A549 (cell line): ENCODE measurements around the gene ELF4. TPM values are rescaled to one million over a fixed set of nuclear protein-coding genes. Genes with fewer than 3 reads are reported as not detected.

ENCODE experiments used
- ATAC-seq, 2 experiments: fragments of 200-7000 bp in 1 of 2; fragments of >200 bp in 1 of 2; cut with Nextera tagmentation in 1 of 2; cut with Tn5 transposase in 1 of 2; 3 replicates each; pipeline versions ENCODE4 v1.8.0 to v1.9.1; 2018 to 2020; ENCODE audit warnings: mild to moderate bottlenecking in 1 of 2, moderate library complexity in 1 of 2
- CTCF ChIA-PET: fragments of 300-600 bp; sonication (Branson Sonifier 250); formaldehyde crosslinking; extraction: SDS; loops from one replicate; lab custom pipeline; 2021; ENCODE audit warnings: antibody characterized with exemption, inconsistent platforms; lab: Yijun Ruan, JAX
- POLR2A ChIA-PET: fragments of 350-600 bp; formaldehyde crosslinking; extraction: SDS; loops from one replicate; lab custom pipeline; 2021; ENCODE audit warnings: antibody characterized with exemption, inconsistent platforms; lab: Yijun Ruan, JAX
- DNase-seq, 2 experiments: peaks; one replicate each; pipeline versions ENCODE4 v3.0.0 to v3.0.0-alpha.2; 2011 to 2016; ENCODE audit warnings: low read depth in 1 of 2, low spot score in 1 of 2
- FAIRE-seq: peaks from 2 replicates; lab custom pipeline; 2011; peaks lifted over from hg19 to GRCh38; lab: Jason Lieb, UNC
- H3K27ac ChIP-seq, 2 experiments: fragments of >200 bp; sonication (Bioruptor Twin); formaldehyde crosslinking; 3 replicates each; pipeline ENCODE4 v1.5.1; 2016 to 2017
- H3K4me1 ChIP-seq: fragments of >200 bp; sonication (Bioruptor Twin); formaldehyde crosslinking; 3 replicates; pipeline ENCODE4 v1.6.1; 2016
- H3K4me2 ChIP-seq: fragments of >200 bp; sonication (Bioruptor Twin); formaldehyde crosslinking; 3 replicates; pipeline ENCODE4 v1.6.1; 2016
- H3K4me3 ChIP-seq: fragments of >200 bp; sonication (Bioruptor Twin); formaldehyde crosslinking; 3 replicates; pipeline ENCODE4 v1.5.1; 2016
- H3K9me3 ChIP-seq: fragments of >200 bp; sonication (Bioruptor Twin); formaldehyde crosslinking; 3 replicates; pipeline ENCODE4 v1.6.1; 2016
- ATOH8 ChIP-seq: fragments of 250-450 bp; sonication (Bioruptor Pico); IDR thresholded peaks from 2 replicates; pipeline ENCODE4 v1.5.0; 2020; ENCODE audit warnings: low read depth, mild to moderate bottlenecking, moderate library complexity
- CBX2 ChIP-seq: fragments of 200-600 bp; sonication (generic); IDR thresholded peaks from 2 replicates; pipeline ENCODE4 v1.6.1; 2016; ENCODE audit warnings: low read depth, mild to moderate bottlenecking, borderline replicate concordance
- E2F6 ChIP-seq: IDR thresholded peaks from 2 replicates; pipeline ENCODE4 v1.6.1; 2012; ENCODE audit warnings: low read depth, borderline replicate concordance
- ESRRA ChIP-seq: fragments of 150-350 bp; IDR thresholded peaks from 2 replicates; pipeline ENCODE4 v1.6.1; 2014; ENCODE audit warnings: mild to moderate bottlenecking, low read length, borderline replicate concordance
- FOSB ChIP-seq: fragments of 250-450 bp; sonication (Bioruptor Pico); IDR thresholded peaks from 2 replicates; pipeline ENCODE4 v1.5.0; 2020; ENCODE audit warnings: mild to moderate bottlenecking, moderate library complexity
- HDAC2 ChIP-seq: fragments of 200-600 bp; sonication (generic); IDR thresholded peaks from 2 replicates; pipeline ENCODE4 v1.6.1; 2016
- HOXB13 ChIP-seq: fragments of 250-450 bp; sonication (Bioruptor Pico); IDR thresholded peaks from 2 replicates; pipeline ENCODE4 v1.5.0; 2020; ENCODE audit warnings: low read depth, mild to moderate bottlenecking, moderate library complexity
- HOXB5 ChIP-seq: fragments of 250-450 bp; sonication (Bioruptor Pico); IDR thresholded peaks from 2 replicates; pipeline ENCODE4 v1.5.0; 2020; ENCODE audit warnings: mild to moderate bottlenecking, moderate library complexity
- JUN ChIP-seq, 2 experiments: fragments of >200 bp; sonication (Bioruptor Twin); formaldehyde crosslinking; IDR thresholded peaks; 2 replicates in 1 of 2; 3 replicates in 1 of 2; pipeline ENCODE4 v1.6.1; 2016 to 2017
- KDM5A ChIP-seq: fragments of 200-600 bp; sonication (generic); IDR thresholded peaks from 2 replicates; pipeline ENCODE4 v1.6.1; 2016; ENCODE audit warnings: antibody characterized with exemption, mild to moderate bottlenecking
- MAZ ChIP-seq: fragments of 150-350 bp; IDR thresholded peaks from 2 replicates; pipeline ENCODE4 v1.6.1; 2014; ENCODE audit warnings: antibody characterized with exemption, low read depth, low read length, borderline replicate concordance
- MYC ChIP-seq: IDR thresholded peaks from 2 replicates; pipeline ENCODE4 v1.6.1; 2012; ENCODE audit warnings: mild to moderate bottlenecking, inconsistent platforms, low read length, improper control_type of control experiment, borderline replicate concordance
- POLR2A ChIP-seq: IDR thresholded peaks from 2 replicates; pipeline ENCODE4 v1.6.1; 2012; ENCODE audit warnings: mild to moderate bottlenecking, low read length
- POLR2AphosphoS2 ChIP-seq: conservative IDR thresholded peaks from 2 replicates; pipeline ENCODE4 v1.6.1; 2012; ENCODE audit warnings: low read length, improper control_type of control experiment, inconsistent platforms
- RCOR1 ChIP-seq: fragments of 150-350 bp; IDR thresholded peaks from 2 replicates; pipeline ENCODE4 v1.6.1; 2014; ENCODE audit warnings: antibody characterized with exemption, low read length, low read depth
- RNF2 ChIP-seq: fragments of 200-600 bp; sonication (generic); IDR thresholded peaks from 2 replicates; pipeline ENCODE4 v1.6.1; 2016; ENCODE audit warnings: low read depth, mild to moderate bottlenecking, antibody characterized with exemption, moderate library complexity, borderline replicate concordance
- SREBF2 ChIP-seq: fragments of 450-650 bp; IDR thresholded peaks from 2 replicates; pipeline ENCODE4 v1.6.1; 2014; ENCODE audit warnings: mild to moderate bottlenecking, moderate library complexity
- ZNF302 ChIP-seq: fragments of 250-450 bp; sonication (Bioruptor Pico); IDR thresholded peaks from 2 replicates; pipeline ENCODE4 v1.9.0; 2021; ENCODE audit warnings: inconsistent platforms, mild to moderate bottlenecking, moderate library complexity
- ZSCAN20 ChIP-seq: fragments of 250-450 bp; sonication (Bioruptor Pico); IDR thresholded peaks from 2 replicates; pipeline ENCODE4 v1.8.0; 2022; ENCODE audit warnings: mild to moderate bottlenecking, moderate library complexity
- WGBS: methylation state at CpG from one replicate; pipeline ENCODE4 v1.1.6; 2017; ENCODE audit errors: missing lambda C conversion rate; 5-methylcytosine and 5-hydroxymethylcytosine counted together
- polyA plus RNA-seq, 4 experiments: library from polyadenylated mRNA; depleted of rRNA in 3 of 4; stranded (reverse); fragments of >200 nt; fragmentation: RNase III in 1 of 4; extraction: RNeasy Plus Mini Kit Qiagen cat#74134 plus additional on column Dnase treatment in 1 of 4; gene quantifications; 2 replicates in 3 of 4; 3 replicates in 1 of 4; pipeline ENCODE4 v1.2.3, GENCODE V29; 2011 to 2017
- TF ChIP-seq, protein P1 (sequence below): IDR thresholded peaks from 2 replicates; pipeline ENCODE4 v1.6.1; 2012
- TF ChIP-seq, protein P2 (sequence below): fragments of >200 bp; sonication (Bioruptor Twin); formaldehyde crosslinking; IDR thresholded peaks from 2 replicates; pipeline ENCODE4 v1.6.1; 2016
- TF ChIP-seq, protein P3 (sequence below): fragments of 200-600 bp; sonication (generic); IDR thresholded peaks from 2 replicates; pipeline ENCODE4 v1.6.1; 2016; ENCODE audit warnings: antibody characterized with exemption, mild to moderate bottlenecking, moderate library complexity
- TF ChIP-seq, protein P4 (sequence below): fragments of >200 bp; sonication (Bioruptor Twin); formaldehyde crosslinking; IDR thresholded peaks from 3 replicates; pipeline ENCODE4 v1.5.1; 2016

ELF4 gene
- polyA plus RNA-seq, 2 of the 4 experiments (the other 2 are of a cell fraction) = 16.0 to 18.0 TPM

DNA sequence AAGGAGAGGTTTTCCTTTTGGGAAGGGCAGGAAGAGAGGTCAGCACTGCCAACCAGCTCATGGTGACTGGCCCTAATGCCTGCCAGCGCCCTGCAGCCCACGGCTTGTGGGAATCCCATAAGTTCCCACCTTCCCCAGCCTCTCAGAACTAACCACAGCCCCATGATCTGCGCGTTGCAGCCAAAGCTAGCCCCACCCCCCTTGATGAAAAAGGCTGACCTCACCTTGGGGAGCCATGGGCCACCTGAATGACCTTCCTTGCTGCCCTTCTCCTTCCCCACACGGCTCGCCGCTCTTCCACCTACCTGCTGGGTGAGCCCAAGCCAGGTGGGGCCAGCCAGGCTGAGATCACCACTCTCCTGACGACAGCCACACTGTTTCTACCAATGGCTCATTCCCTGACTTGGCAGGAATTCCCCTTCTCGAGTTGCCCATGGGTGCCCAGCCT, 3.9 kb upstream of the ELF4 start:
- FAIRE-seq (no peak), DNase-seq (no peak), ATAC-seq (no peak)
- Histone ChIP-seq H3K4me1 (peaks cover 25% of the 10 kb centered on the region), H3K27ac (peak overlapping the region in 1 of 2 experiments; percentile 28; a peak in 1 of 6 replicates), H3K9me3 (no peaks in the 10 kb centered on the region), H3K4me2 (no peak overlapping the region), H3K4me3 (no peak overlapping the region)
- ChIA-PET CTCF (interaction anchor here (1.2 kb wide), 1 partner anchor 35 kb away, joined by 6 read pairs; no protein-coding TSS in a partner anchor), POLR2A (interaction anchor here (1.2 kb wide), 1 partner anchor 51 kb away, joined by 4 read pairs; the partner anchor contains the start of gene AIFM1)
- TF ChIP-seq ZNF302 (CRISPR knock-in tag) (no peak), E2F6 (no peak), FOSB (no peak), CBX2 (no peak), KDM5A (no peak), MYC (no peak), HDAC2 (no peak), SREBF2 (no peak), MAZ (no peak), ATOH8 (CRISPR knock-in tag) (no peak), HOXB5 (CRISPR knock-in tag) (no peak), RCOR1 (no peak), POLR2A (no peak), JUN (IDR thresholded peaks at IDR 0.05) (no peak), ZSCAN20 (CRISPR knock-in tag) (no peak), HOXB13 (CRISPR knock-in tag) (no peak)
- TF ChIP-seq, protein P1, sequence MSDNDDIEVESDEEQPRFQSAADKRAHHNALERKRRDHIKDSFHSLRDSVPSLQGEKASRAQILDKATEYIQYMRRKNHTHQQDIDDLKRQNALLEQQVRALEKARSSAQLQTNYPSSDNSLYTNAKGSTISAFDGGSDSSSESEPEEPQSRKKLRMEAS = no peak
- TF ChIP-seq, protein P2, sequence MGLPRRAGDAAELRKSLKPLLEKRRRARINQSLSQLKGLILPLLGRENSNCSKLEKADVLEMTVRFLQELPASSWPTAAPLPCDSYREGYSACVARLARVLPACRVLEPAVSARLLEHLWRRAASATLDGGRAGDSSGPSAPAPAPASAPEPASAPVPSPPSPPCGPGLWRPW = no peak
- WGBS = 60% methylated on average over 9 of the region's 9 CpGs

DNA sequence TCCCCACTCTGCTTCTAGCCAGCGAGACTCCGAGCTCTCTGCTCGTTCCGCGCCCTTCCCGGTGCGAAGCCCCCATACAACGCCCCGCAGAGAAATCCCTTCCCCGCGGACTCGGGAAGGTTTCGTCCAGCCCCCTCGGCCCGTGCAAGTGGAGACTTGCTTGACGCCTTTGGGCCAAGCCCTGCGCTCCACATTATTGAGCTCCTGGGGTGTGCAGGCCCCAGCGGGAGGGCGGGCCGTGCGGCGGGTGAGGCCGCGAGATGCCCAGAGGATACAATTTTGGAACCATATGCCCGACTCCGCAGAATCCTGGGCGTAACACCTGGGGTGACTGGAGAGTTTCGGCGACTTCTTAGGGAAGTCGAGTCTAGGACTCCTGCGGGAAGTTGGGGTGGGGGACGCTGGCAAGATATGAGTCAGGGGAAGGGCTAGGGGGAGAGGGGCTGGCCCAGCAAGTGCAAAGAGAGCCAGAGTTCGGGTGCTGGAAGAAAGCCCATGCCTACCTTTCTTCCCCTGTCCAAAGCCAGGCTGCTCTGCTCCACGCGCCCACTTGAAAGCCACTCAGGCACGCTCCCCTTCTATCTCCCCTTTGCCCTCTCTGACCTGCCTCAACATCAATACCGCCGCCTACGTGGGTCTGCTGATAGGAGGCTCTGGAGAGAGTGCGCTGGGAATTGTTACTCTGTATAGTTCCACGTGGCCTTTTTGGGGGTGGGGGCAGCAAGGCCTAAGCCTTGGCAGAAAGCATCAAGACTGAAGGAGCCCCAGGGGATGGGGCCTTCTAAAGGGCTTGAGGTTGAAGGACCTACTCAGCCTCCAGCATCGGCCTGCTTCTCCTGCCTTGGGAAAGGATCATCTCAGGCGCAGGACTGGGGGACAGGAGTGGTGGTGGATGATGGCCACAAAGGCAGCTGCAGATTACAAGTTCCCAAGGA, 1.2 kb upstream of the ELF4 start:
- TF ChIP-seq, protein P2 = no peak
- TF ChIP-seq MYC = no peak
- no peak for TF ChIP-seq ESRRA
- no peak for TF ChIP-seq ZNF302 (CRISPR knock-in tag)
- TF ChIP-seq, protein P3, sequence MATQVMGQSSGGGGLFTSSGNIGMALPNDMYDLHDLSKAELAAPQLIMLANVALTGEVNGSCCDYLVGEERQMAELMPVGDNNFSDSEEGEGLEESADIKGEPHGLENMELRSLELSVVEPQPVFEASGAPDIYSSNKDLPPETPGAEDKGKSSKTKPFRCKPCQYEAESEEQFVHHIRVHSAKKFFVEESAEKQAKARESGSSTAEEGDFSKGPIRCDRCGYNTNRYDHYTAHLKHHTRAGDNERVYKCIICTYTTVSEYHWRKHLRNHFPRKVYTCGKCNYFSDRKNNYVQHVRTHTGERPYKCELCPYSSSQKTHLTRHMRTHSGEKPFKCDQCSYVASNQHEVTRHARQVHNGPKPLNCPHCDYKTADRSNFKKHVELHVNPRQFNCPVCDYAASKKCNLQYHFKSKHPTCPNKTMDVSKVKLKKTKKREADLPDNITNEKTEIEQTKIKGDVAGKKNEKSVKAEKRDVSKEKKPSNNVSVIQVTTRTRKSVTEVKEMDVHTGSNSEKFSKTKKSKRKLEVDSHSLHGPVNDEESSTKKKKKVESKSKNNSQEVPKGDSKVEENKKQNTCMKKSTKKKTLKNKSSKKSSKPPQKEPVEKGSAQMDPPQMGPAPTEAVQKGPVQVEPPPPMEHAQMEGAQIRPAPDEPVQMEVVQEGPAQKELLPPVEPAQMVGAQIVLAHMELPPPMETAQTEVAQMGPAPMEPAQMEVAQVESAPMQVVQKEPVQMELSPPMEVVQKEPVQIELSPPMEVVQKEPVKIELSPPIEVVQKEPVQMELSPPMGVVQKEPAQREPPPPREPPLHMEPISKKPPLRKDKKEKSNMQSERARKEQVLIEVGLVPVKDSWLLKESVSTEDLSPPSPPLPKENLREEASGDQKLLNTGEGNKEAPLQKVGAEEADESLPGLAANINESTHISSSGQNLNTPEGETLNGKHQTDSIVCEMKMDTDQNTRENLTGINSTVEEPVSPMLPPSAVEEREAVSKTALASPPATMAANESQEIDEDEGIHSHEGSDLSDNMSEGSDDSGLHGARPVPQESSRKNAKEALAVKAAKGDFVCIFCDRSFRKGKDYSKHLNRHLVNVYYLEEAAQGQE = no peak
- TF ChIP-seq POLR2AphosphoS2 = no peak
- no peak for TF ChIP-seq RNF2
- TF ChIP-seq JUN (IDR thresholded peaks at IDR 0.05) = no peak
- TF ChIP-seq, protein P4, sequence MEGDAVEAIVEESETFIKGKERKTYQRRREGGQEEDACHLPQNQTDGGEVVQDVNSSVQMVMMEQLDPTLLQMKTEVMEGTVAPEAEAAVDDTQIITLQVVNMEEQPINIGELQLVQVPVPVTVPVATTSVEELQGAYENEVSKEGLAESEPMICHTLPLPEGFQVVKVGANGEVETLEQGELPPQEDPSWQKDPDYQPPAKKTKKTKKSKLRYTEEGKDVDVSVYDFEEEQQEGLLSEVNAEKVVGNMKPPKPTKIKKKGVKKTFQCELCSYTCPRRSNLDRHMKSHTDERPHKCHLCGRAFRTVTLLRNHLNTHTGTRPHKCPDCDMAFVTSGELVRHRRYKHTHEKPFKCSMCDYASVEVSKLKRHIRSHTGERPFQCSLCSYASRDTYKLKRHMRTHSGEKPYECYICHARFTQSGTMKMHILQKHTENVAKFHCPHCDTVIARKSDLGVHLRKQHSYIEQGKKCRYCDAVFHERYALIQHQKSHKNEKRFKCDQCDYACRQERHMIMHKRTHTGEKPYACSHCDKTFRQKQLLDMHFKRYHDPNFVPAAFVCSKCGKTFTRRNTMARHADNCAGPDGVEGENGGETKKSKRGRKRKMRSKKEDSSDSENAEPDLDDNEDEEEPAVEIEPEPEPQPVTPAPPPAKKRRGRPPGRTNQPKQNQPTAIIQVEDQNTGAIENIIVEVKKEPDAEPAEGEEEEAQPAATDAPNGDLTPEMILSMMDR = 0 out of 3 replicates have a peak, but pooled peaks have one; percentile 1
- TF ChIP-seq E2F6 = peak; percentile 66
- TF ChIP-seq, protein P1 = peak; percentile 16; the same call in 1 of the 2 replicates
- no peaks in the 10 kb centered on the region for H3K9me3 ChIP-seq
- 76% methylated on average over 26 of the region's 43 CpGs for WGBS
- ChIA-PET CTCF (no interaction called here), POLR2A (interaction anchor here (0.7 kb wide), 1 partner anchor 9 kb away, joined by 3 read pairs; no protein-coding TSS in a partner anchor)
- H3K4me1 ChIP-seq = peaks cover 33% of the 10 kb centered on the region
- DNase-seq (peak in 1 of 2 experiments; percentile 10), FAIRE-seq (no peak), ATAC-seq (peak in 1 of 2 experiments; percentile 3; a peak in 1 of 6 replicates)
- peak overlapping the region; percentile 99 for H3K4me2 ChIP-seq
- peak overlapping the region; percentile 98 for H3K4me3 ChIP-seq
- peak overlapping the region; percentile 85 to 98 for H3K27ac ChIP-seq
